Measurements from ENCODE around the gene ARMC8.

DNA sequence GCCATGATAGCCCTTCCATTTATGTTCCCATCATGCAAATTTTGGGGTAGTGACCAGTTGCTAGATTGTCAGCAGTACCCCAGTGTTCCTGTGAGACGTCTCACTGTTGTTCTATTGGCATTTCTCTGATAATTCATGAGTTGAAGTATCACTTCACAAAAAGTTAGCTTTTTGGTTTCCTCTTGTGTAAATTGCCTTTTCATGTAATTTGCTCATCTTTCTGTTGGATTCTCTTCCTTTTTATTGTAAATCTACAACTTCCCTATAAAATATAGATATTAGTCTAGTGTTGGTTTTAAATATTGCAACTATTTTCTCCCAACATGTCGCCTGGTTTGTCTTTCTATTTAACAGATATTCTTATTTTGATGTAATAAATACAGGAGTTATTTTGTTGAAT lies 47.4 kb upstream of the ARMC8 start:
- no peak for TF ChIP-seq PATZ1 (CRISPR knock-in tag; IDR thresholded peaks at IDR 0.05; ENCODE audit: borderline replicate concordance)
- no peak for TF ChIP-seq ISL1 (CRISPR knock-in tag; IDR thresholded peaks at IDR 0.05)
- TF ChIP-seq CREB5 (CRISPR knock-in tag; IDR thresholded peaks at IDR 0.05; ENCODE audit: low read depth): no peak
- no peak for TF ChIP-seq TOX (CRISPR knock-in tag; IDR thresholded peaks at IDR 0.05; ENCODE audit: borderline replicate concordance)
